Measurements from ENCODE around the gene CYP2W1. TPM values are rescaled to one million over a fixed set of nuclear protein-coding genes. Genes with fewer than 3 reads are reported as not detected.

Gene CYP2W1
- total RNA-seq, 1 experiment from 2014 or later, result not detected

GRCh38 chr7:1004018-1004852 lies 21.3 kb downstream of the CYP2W1 start:
- peak overlapping the region; percentile 83 for H3K27ac Mint-ChIP-seq
- no peaks in the 10 kb centered on the region for H3K9me3 Mint-ChIP-seq
- ATAC-seq, result no peak
- ChIA-PET POLR2A (no interaction called here), CTCF (interaction anchor here (3.2 kb wide), 1 partner anchor 11 kb away, joined by 21 read pairs; no protein-coding TSS in a partner anchor)
- peaks cover 4% of the 10 kb centered on the region; the same call in 1 of the 2 replicates for H3K36me3 Mint-ChIP-seq
- H3K27me3 Mint-ChIP-seq (ENCODE audit: low read depth), result no peaks in the 10 kb centered on the region
- no peaks in the 10 kb centered on the region for H3K4me1 Mint-ChIP-seq
- H3K4me3 Mint-ChIP-seq, result no peak overlapping the region
- TF ChIP-seq ZNF532 (CRISPR knock-in tag; IDR thresholded peaks at IDR 0.05; ENCODE audit: borderline replicate concordance) (no peak), ZNF232 (CRISPR knock-in tag; IDR thresholded peaks at IDR 0.05) (no peak), SMAD3 (CRISPR knock-in tag; IDR thresholded peaks at IDR 0.05; ENCODE audit: borderline replicate concordance) (no peak), SMAD4 (CRISPR knock-in tag; IDR thresholded peaks at IDR 0.05) (no peak), MYBL2 (CRISPR knock-in tag; IDR thresholded peaks at IDR 0.05) (no peak), NFYB (CRISPR knock-in tag; conservative IDR thresholded peaks at IDR 0.05; ENCODE audit: low read depth) (no peak), JAZF1 (CRISPR knock-in tag; IDR thresholded peaks at IDR 0.05) (no peak), ZNF512 (CRISPR knock-in tag; IDR thresholded peaks at IDR 0.05; ENCODE audit: borderline replicate concordance) (no peak), GRHL2 (CRISPR knock-in tag; IDR thresholded peaks at IDR 0.05; ENCODE audit: insufficient replicate concordance, severe bottlenecking) (no peak), ZBTB43 (CRISPR knock-in tag; IDR thresholded peaks at IDR 0.05) (no peak), NR3C1 (CRISPR knock-in tag; conservative IDR thresholded peaks at IDR 0.05; ENCODE audit: low read depth) (no peak), PREB (CRISPR knock-in tag; IDR thresholded peaks at IDR 0.05; ENCODE audit: borderline replicate concordance) (no peak)
- DNase-seq (ENCODE audit: low spot score), result no peak

- Mint-ChIP-seq H3K4me3 (no peak overlapping the region), H3K27me3 (ENCODE audit: low read depth) (no peaks in the 10 kb centered on the region), H3K36me3 (peaks cover 11% of the 10 kb centered on the region; the same call in 1 of the 2 replicates), H3K4me1 (no peaks in the 10 kb centered on the region), H3K9me3 (no peaks in the 10 kb centered on the region), H3K27ac (peak overlapping the region; percentile 27; the same call in 1 of the 2 replicates)
- DNase-seq (ENCODE audit: low spot score), result no peak
- ATAC-seq, result no peak
- POLR2A ChIA-PET, result no interaction called here
- CTCF ChIA-PET, result interaction anchor here (0.9 to 3.2 kb wide), 4 partner anchors 8 to 60 kb away, joined by 3 to 21 read pairs (median 4); partner anchors contain the start of gene GPR146
- TF ChIP-seq FOXJ3 (CRISPR knock-in tag; IDR thresholded peaks at IDR 0.05; ENCODE audit: borderline replicate concordance) (no peak), E2F4 (CRISPR knock-in tag; IDR thresholded peaks at IDR 0.05; ENCODE audit: borderline replicate concordance, low read depth) (no peak), ATF1 (CRISPR knock-in tag; IDR thresholded peaks at IDR 0.05) (no peak), ETV6 (CRISPR knock-in tag; IDR thresholded peaks at IDR 0.05) (no peak), ATF2 (CRISPR knock-in tag; IDR thresholded peaks at IDR 0.05; ENCODE audit: borderline replicate concordance, low read depth) (no peak), ATF3 (CRISPR knock-in tag; conservative IDR thresholded peaks at IDR 0.05) (no peak), ZNF232 (CRISPR knock-in tag; IDR thresholded peaks at IDR 0.05) (no peak), MXD4 (CRISPR knock-in tag; IDR thresholded peaks at IDR 0.05; ENCODE audit: borderline replicate concordance) (no peak), PREB (CRISPR knock-in tag; IDR thresholded peaks at IDR 0.05; ENCODE audit: borderline replicate concordance) (no peak), SOX15 (CRISPR knock-in tag; IDR thresholded peaks at IDR 0.05) (no peak), ZNF671 (CRISPR knock-in tag; IDR thresholded peaks at IDR 0.05) (no peak)
These were observed 22.3 kb downstream of the CYP2W1 start for GRCh38 chr7:1005303-1005702.
